ENCODE measurements around the gene CPE. TPM values are rescaled to one million over a fixed set of nuclear protein-coding genes. Genes with fewer than 3 reads are reported as not detected.

Gene CPE
- total RNA-seq, 4 donors from 2014 or later, result 23.6 to 31.3 (median 25.8) TPM

GRCh38 chr4:165384186-165384585, 5.4 kb downstream of the CPE start:
- TF ChIP-seq POLR2A (IDR thresholded peaks at IDR 0.05), result no peak
- no peak for TF ChIP-seq CTCF (IDR thresholded peaks at IDR 0.05)
- Histone ChIP-seq H3K9me3 (no peaks in the 10 kb centered on the region), H3K27me3 (no peaks in the 10 kb centered on the region), H3K36me3 (no peaks in the 10 kb centered on the region), H3K4me3 (no peak overlapping the region), H3K4me1 (peaks cover 0 to 3% (median 0%) of the 10 kb centered on the region in 4 donors), H3K27ac (no peak overlapping the region)
- DNase-seq, result no peak

- no peaks in the 10 kb centered on the region for H3K36me3 ChIP-seq
- no peaks in the 10 kb centered on the region for H3K27me3 ChIP-seq
- TF ChIP-seq POLR2A (IDR thresholded peaks at IDR 0.05) (no peak), CTCF (IDR thresholded peaks at IDR 0.05) (no peak)
- no peak overlapping the region for H3K4me3 ChIP-seq
- no peak for DNase-seq
- no peaks in the 10 kb centered on the region for H3K9me3 ChIP-seq
- H3K27ac ChIP-seq, result no peak overlapping the region
- H3K4me1 ChIP-seq, result no peaks in the 10 kb centered on the region
Measured at GRCh38 chr4:165384598-165384997, 5.8 kb downstream of the CPE start.

GRCh38 chr4:165385126-165385525, 6.3 kb downstream of the CPE start:
- Histone ChIP-seq H3K4me3 (no peak overlapping the region), H3K36me3 (no peaks in the 10 kb centered on the region), H3K27me3 (no peaks in the 10 kb centered on the region), H3K9me3 (no peaks in the 10 kb centered on the region), H3K27ac (no peak overlapping the region), H3K4me1 (no peaks in the 10 kb centered on the region)
- TF ChIP-seq CTCF (IDR thresholded peaks at IDR 0.05) (no peak), POLR2A (IDR thresholded peaks at IDR 0.05) (no peak)
- no peak for DNase-seq

GRCh38 chr4:165386328-165386727, 7.5 kb downstream of the CPE start:
- Histone ChIP-seq H3K9me3 (no peaks in the 10 kb centered on the region), H3K4me3 (no peak overlapping the region), H3K4me1 (no peaks in the 10 kb centered on the region), H3K27me3 (no peaks in the 10 kb centered on the region), H3K27ac (no peak overlapping the region), H3K36me3 (no peaks in the 10 kb centered on the region)
- TF ChIP-seq CTCF (IDR thresholded peaks at IDR 0.05) (no peak), POLR2A (IDR thresholded peaks at IDR 0.05) (no peak)
- DNase-seq, result no peak

GRCh38 chr4:165388756-165389155, 9.9 kb downstream of the CPE start:
- TF ChIP-seq POLR2A (IDR thresholded peaks at IDR 0.05) (no peak), CTCF (IDR thresholded peaks at IDR 0.05) (no peak)
- no peak overlapping the region for H3K27ac ChIP-seq
- DNase-seq, result no peak
- H3K4me3 ChIP-seq, result no peak overlapping the region
- no peaks in the 10 kb centered on the region for H3K36me3 ChIP-seq
- H3K4me1 ChIP-seq, result no peaks in the 10 kb centered on the region
- H3K9me3 ChIP-seq, result no peaks in the 10 kb centered on the region
- H3K27me3 ChIP-seq, result no peaks in the 10 kb centered on the region

- H3K36me3 ChIP-seq, result no peaks in the 10 kb centered on the region
- no peaks in the 10 kb centered on the region for H3K9me3 ChIP-seq
- TF ChIP-seq CTCF (IDR thresholded peaks at IDR 0.05), result no peak
- TF ChIP-seq POLR2A (IDR thresholded peaks at IDR 0.05), result no peak
- no peaks in the 10 kb centered on the region for H3K4me1 ChIP-seq
- no peak for DNase-seq
- H3K4me3 ChIP-seq, result no peak overlapping the region
- no peaks in the 10 kb centered on the region for H3K27me3 ChIP-seq
- no peak overlapping the region for H3K27ac ChIP-seq
Measured at GRCh38 chr4:165393051-165393450, 14.2 kb downstream of the CPE start.
